A549 (cell line): ENCODE data around the gene IARS2. TPM values are rescaled to one million over a fixed set of nuclear protein-coding genes. Genes with fewer than 3 reads are reported as not detected.

Source experiments
- ATAC-seq, 2 experiments: fragments of 200-7000 bp in 1 of 2; fragments of >200 bp in 1 of 2; cut with Nextera tagmentation in 1 of 2; cut with Tn5 transposase in 1 of 2; 3 replicates each; pipeline versions ENCODE4 v1.8.0 to v1.9.1; 2018 to 2020; ENCODE audit warnings: mild to moderate bottlenecking in 1 of 2, moderate library complexity in 1 of 2
- CTCF ChIA-PET: fragments of 300-600 bp; sonication (Branson Sonifier 250); formaldehyde crosslinking; extraction: SDS; loops from one replicate; lab custom pipeline; 2021; ENCODE audit warnings: antibody characterized with exemption, inconsistent platforms; lab: Yijun Ruan, JAX
- POLR2A ChIA-PET: fragments of 350-600 bp; formaldehyde crosslinking; extraction: SDS; loops from one replicate; lab custom pipeline; 2021; ENCODE audit warnings: antibody characterized with exemption, inconsistent platforms; lab: Yijun Ruan, JAX
- DNase-seq, 2 experiments: peaks; one replicate each; pipeline versions ENCODE4 v3.0.0 to v3.0.0-alpha.2; 2011 to 2016; ENCODE audit warnings: low read depth in 1 of 2, low spot score in 1 of 2
- FAIRE-seq: peaks from 2 replicates; lab custom pipeline; 2011; peaks lifted over from hg19 to GRCh38; lab: Jason Lieb, UNC
- H3K27ac ChIP-seq, 2 experiments: fragments of >200 bp; sonication (Bioruptor Twin); formaldehyde crosslinking; 3 replicates each; pipeline ENCODE4 v1.5.1; 2016 to 2017
- H3K4me1 ChIP-seq: fragments of >200 bp; sonication (Bioruptor Twin); formaldehyde crosslinking; 3 replicates; pipeline ENCODE4 v1.6.1; 2016
- H3K4me2 ChIP-seq: fragments of >200 bp; sonication (Bioruptor Twin); formaldehyde crosslinking; 3 replicates; pipeline ENCODE4 v1.6.1; 2016
- H3K4me3 ChIP-seq: fragments of >200 bp; sonication (Bioruptor Twin); formaldehyde crosslinking; 3 replicates; pipeline ENCODE4 v1.5.1; 2016
- H3K9me3 ChIP-seq: fragments of >200 bp; sonication (Bioruptor Twin); formaldehyde crosslinking; 3 replicates; pipeline ENCODE4 v1.6.1; 2016
- BHLHE40 ChIP-seq: IDR thresholded peaks from 2 replicates; pipeline ENCODE4 v1.6.1; 2012; ENCODE audit warnings: low read depth, low read length, inconsistent platforms
- CBX2 ChIP-seq: fragments of 200-600 bp; sonication (generic); IDR thresholded peaks from 2 replicates; pipeline ENCODE4 v1.6.1; 2016; ENCODE audit warnings: low read depth, mild to moderate bottlenecking, borderline replicate concordance
- CBX8 ChIP-seq: fragments of 200-600 bp; sonication (generic); IDR thresholded peaks from 2 replicates; pipeline ENCODE4 v1.6.1; 2016
- CEBPB ChIP-seq, 2 experiments: fragments of >200 bp in 1 of 2; sonication (Bioruptor Twin) in 1 of 2; formaldehyde crosslinking in 1 of 2; IDR thresholded peaks; 2 replicates each; pipeline ENCODE4 v1.6.1; 2012 to 2016
- CHD2 ChIP-seq: fragments of 150-350 bp; IDR thresholded peaks from 2 replicates; pipeline ENCODE4 v1.6.1; 2014; ENCODE audit warnings: low read length; ENCODE audit not compliant: partially characterized antibody
- CTCF ChIP-seq: fragments of >200 bp; sonication (Bioruptor Twin); formaldehyde crosslinking; IDR thresholded peaks from 3 replicates; pipeline ENCODE4 v1.5.1; 2016
- E2F6 ChIP-seq: IDR thresholded peaks from 2 replicates; pipeline ENCODE4 v1.6.1; 2012; ENCODE audit warnings: low read depth, borderline replicate concordance
- EHF ChIP-seq: fragments of 250-450 bp; sonication (Bioruptor Pico); IDR thresholded peaks from 2 replicates; pipeline ENCODE4 v1.5.0; 2020; ENCODE audit warnings: mild to moderate bottlenecking
- ESRRA ChIP-seq: fragments of 150-350 bp; IDR thresholded peaks from 2 replicates; pipeline ENCODE4 v1.6.1; 2014; ENCODE audit warnings: mild to moderate bottlenecking, low read length, borderline replicate concordance
- HDAC2 ChIP-seq: fragments of 200-600 bp; sonication (generic); IDR thresholded peaks from 2 replicates; pipeline ENCODE4 v1.6.1; 2016
- HOXA7 ChIP-seq: fragments of 250-450 bp; sonication (Bioruptor Pico); IDR thresholded peaks from 2 replicates; pipeline ENCODE4 v1.5.0; 2020; ENCODE audit warnings: mild to moderate bottlenecking, moderate library complexity
- JUNB ChIP-seq: fragments of >200 bp; sonication (Bioruptor Twin); formaldehyde crosslinking; IDR thresholded peaks from 2 replicates; pipeline ENCODE4 v1.6.1; 2016
- KDM1A ChIP-seq: fragments of 200-600 bp; sonication (generic); IDR thresholded peaks from 2 replicates; pipeline ENCODE4 v1.6.1; 2016; ENCODE audit warnings: low read depth, mild to moderate bottlenecking
- MAZ ChIP-seq: fragments of 150-350 bp; IDR thresholded peaks from 2 replicates; pipeline ENCODE4 v1.6.1; 2014; ENCODE audit warnings: antibody characterized with exemption, low read depth, low read length, borderline replicate concordance
- NPAS2 ChIP-seq: fragments of 250-450 bp; sonication (Bioruptor Pico); IDR thresholded peaks from 2 replicates; pipeline ENCODE4 v1.8.0; 2022; ENCODE audit warnings: mild to moderate bottlenecking, moderate library complexity, borderline replicate concordance
- NR3C1 ChIP-seq: fragments of >200 bp; sonication (Bioruptor Twin); formaldehyde crosslinking; IDR thresholded peaks from 3 replicates; pipeline ENCODE4 v1.6.1; 2017
- POLR2A ChIP-seq: IDR thresholded peaks from 2 replicates; pipeline ENCODE4 v1.6.1; 2012; ENCODE audit warnings: mild to moderate bottlenecking, low read length
- POLR2AphosphoS2 ChIP-seq: conservative IDR thresholded peaks from 2 replicates; pipeline ENCODE4 v1.6.1; 2012; ENCODE audit warnings: low read length, improper control_type of control experiment, inconsistent platforms
- RCOR1 ChIP-seq: fragments of 150-350 bp; IDR thresholded peaks from 2 replicates; pipeline ENCODE4 v1.6.1; 2014; ENCODE audit warnings: antibody characterized with exemption, low read length, low read depth
- RFX5 ChIP-seq: fragments of 450-650 bp; IDR thresholded peaks from 2 replicates; pipeline ENCODE4 v1.7.1; 2014; ENCODE audit warnings: antibody characterized with exemption, mild to moderate bottlenecking, moderate library complexity
- TFCP2L1 ChIP-seq: fragments of 250-450 bp; sonication (Bioruptor Pico); IDR thresholded peaks from 2 replicates; pipeline ENCODE4 v1.5.0; 2021; ENCODE audit warnings: mild to moderate bottlenecking
- ZFP36 ChIP-seq: fragments of 450-650 bp; IDR thresholded peaks from 2 replicates; pipeline ENCODE4 v1.6.1; 2014; ENCODE audit warnings: borderline replicate concordance; ENCODE audit not compliant: partially characterized antibody
- ZNF302 ChIP-seq: fragments of 250-450 bp; sonication (Bioruptor Pico); IDR thresholded peaks from 2 replicates; pipeline ENCODE4 v1.9.0; 2021; ENCODE audit warnings: inconsistent platforms, mild to moderate bottlenecking, moderate library complexity
- WGBS: methylation state at CpG from one replicate; pipeline ENCODE4 v1.1.6; 2017; ENCODE audit errors: missing lambda C conversion rate; 5-methylcytosine and 5-hydroxymethylcytosine counted together
- polyA plus RNA-seq, 4 experiments: library from polyadenylated mRNA; depleted of rRNA in 3 of 4; stranded (reverse); fragments of >200 nt; fragmentation: RNase III in 1 of 4; extraction: RNeasy Plus Mini Kit Qiagen cat#74134 plus additional on column Dnase treatment in 1 of 4; gene quantifications; 2 replicates in 3 of 4; 3 replicates in 1 of 4; pipeline ENCODE4 v1.2.3, GENCODE V29; 2011 to 2017
- TF ChIP-seq, protein P1 (sequence below): fragments of >200 bp; sonication (Bioruptor Twin); formaldehyde crosslinking; IDR thresholded peaks from 2 replicates; pipeline ENCODE4 v1.6.1; 2016
- TF ChIP-seq, protein P2 (sequence below): fragments of 250-450 bp; sonication (Bioruptor Pico); IDR thresholded peaks from 2 replicates; pipeline ENCODE4 v1.5.0; 2020; ENCODE audit warnings: low read depth, mild to moderate bottlenecking, moderate library complexity
- TF ChIP-seq, protein P3 (sequence below): IDR thresholded peaks from 2 replicates; pipeline ENCODE4 v1.6.1; 2012

IARS2 gene
- polyA plus RNA-seq, 2 of the 4 experiments (the other 2 are of a cell fraction): 66.7 to 115 TPM

GRCh38 chr1:220046052-220046930 is 47.6 kb upstream of the IARS2 start, which contains the start of gene EPRS1 (continued):
- 0 out of 3 replicates have a peak, but pooled peaks have one; percentile 21 for TF ChIP-seq CTCF
- no peak for TF ChIP-seq EHF (CRISPR knock-in tag)
- TF ChIP-seq, protein P1, sequence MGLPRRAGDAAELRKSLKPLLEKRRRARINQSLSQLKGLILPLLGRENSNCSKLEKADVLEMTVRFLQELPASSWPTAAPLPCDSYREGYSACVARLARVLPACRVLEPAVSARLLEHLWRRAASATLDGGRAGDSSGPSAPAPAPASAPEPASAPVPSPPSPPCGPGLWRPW: no peak
- TF ChIP-seq, protein P2, sequence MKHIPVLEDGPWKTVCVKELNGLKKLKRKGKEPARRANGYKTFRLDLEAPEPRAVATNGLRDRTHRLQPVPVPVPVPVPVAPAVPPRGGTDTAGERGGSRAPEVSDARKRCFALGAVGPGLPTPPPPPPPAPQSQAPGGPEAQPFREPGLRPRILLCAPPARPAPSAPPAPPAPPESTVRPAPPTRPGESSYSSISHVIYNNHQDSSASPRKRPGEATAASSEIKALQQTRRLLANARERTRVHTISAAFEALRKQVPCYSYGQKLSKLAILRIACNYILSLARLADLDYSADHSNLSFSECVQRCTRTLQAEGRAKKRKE: no peak
- no peak for TF ChIP-seq ZNF302
- no peak for TF ChIP-seq RFX5
- TF ChIP-seq CEBPB (IDR thresholded peaks at IDR 0.05): 0 out of 4 replicates have a peak, but pooled peaks of 1 of the 2 experiments have one; percentile 14
- no peak for TF ChIP-seq MAZ
- no peak for TF ChIP-seq CHD2
- TF ChIP-seq NR3C1: no peak
- TF ChIP-seq POLR2A: peak; percentile 83
- no peak for TF ChIP-seq JUNB
- no peak for TF ChIP-seq CBX8
- no peak for TF ChIP-seq TFCP2L1

DNA sequence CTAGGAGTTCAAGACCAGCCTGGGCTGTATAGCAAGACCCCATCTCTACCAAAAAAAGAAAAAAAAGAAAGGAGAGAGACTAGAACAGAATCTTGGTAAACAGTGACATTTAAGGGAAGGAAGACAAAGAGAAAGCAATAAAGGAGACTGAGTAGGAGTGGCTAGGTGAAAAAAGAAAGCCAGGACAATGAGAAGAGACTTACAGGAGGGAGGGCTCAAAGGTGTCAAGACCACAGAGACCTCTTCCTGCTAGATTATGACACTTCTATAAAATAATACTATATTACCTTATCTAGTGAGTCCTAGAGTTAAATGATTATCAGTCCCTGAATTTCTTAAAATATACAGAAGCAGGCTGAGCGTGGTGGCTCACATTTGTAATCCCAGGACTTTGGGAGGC is 37.6 kb upstream of the IARS2 start:
- no peak overlapping the region for H3K4me2 ChIP-seq
- H3K9me3 ChIP-seq: no peaks in the 10 kb centered on the region
- CTCF ChIA-PET: no interaction called here
- 93% methylated on average over 1 of the region's 1 CpG for WGBS
- ATAC-seq: no peak
- POLR2A ChIA-PET: no interaction called here
- DNase-seq: no peak
- H3K4me1 ChIP-seq: no peaks in the 10 kb centered on the region
- no peak for FAIRE-seq
- H3K4me3 ChIP-seq: no peak overlapping the region
- no peak for TF ChIP-seq CBX2
- no peak for TF ChIP-seq POLR2AphosphoS2
- no peak for TF ChIP-seq BHLHE40
- no peak for TF ChIP-seq RCOR1
- TF ChIP-seq JUNB: no peak
- TF ChIP-seq ZFP36: no peak
- TF ChIP-seq HDAC2: no peak
- no peak for TF ChIP-seq HOXA7 (CRISPR knock-in tag)
- no peak for TF ChIP-seq KDM1A
- TF ChIP-seq NPAS2: no peak
- no peak for TF ChIP-seq CEBPB (IDR thresholded peaks at IDR 0.05)
- no peak for TF ChIP-seq E2F6
- TF ChIP-seq, protein P2: no peak
- TF ChIP-seq ESRRA: no peak
- TF ChIP-seq, protein P3, sequence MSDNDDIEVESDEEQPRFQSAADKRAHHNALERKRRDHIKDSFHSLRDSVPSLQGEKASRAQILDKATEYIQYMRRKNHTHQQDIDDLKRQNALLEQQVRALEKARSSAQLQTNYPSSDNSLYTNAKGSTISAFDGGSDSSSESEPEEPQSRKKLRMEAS: no peak
- H3K27ac ChIP-seq: no peak overlapping the region
